Astrocyte (in vitro differentiated cells and primary cell): Measurements from ENCODE around the gene MRNIP. TPM values are rescaled to one million over a fixed set of nuclear protein-coding genes. Genes with fewer than 3 reads are reported as not detected.

Experiments used
- DNase-seq: peaks from one replicate; pipeline ENCODE4 v3.0.0-alpha.2; 2010; ENCODE audit warnings: low read depth
- FAIRE-seq: peaks from 2 replicates; lab custom pipeline; 2011; peaks lifted over from hg19 to GRCh38; lab: Jason Lieb, UNC
- H2AFZ ChIP-seq: 2 replicates; pipeline ENCODE4 v1.6.0; 2012; ENCODE audit warnings: low read depth, low read length, inconsistent platforms
- H3K27ac ChIP-seq: 2 replicates; pipeline ENCODE4 v1.5.1; 2011; ENCODE audit warnings: low read depth, low read length, inconsistent platforms
- H3K27me3 ChIP-seq: 2 replicates; pipeline ENCODE4 v1.6.0; 2011; ENCODE audit warnings: low read length, inconsistent platforms; ENCODE audit not compliant: insufficient read depth
- H3K36me3 ChIP-seq: 2 replicates; pipeline ENCODE4 v1.5.1; 2011; ENCODE audit warnings: low read length, inconsistent platforms; ENCODE audit not compliant: insufficient read depth
- H3K4me1 ChIP-seq: 2 replicates; pipeline ENCODE4 v1.5.1; 2011; ENCODE audit warnings: low read length, inconsistent platforms; ENCODE audit not compliant: insufficient read depth
- H3K4me2 ChIP-seq: 2 replicates; pipeline ENCODE4 v1.6.0; 2012; ENCODE audit warnings: low read length, inconsistent platforms
- H3K4me3 ChIP-seq: 2 replicates; pipeline ENCODE4 v1.5.1; 2011; ENCODE audit warnings: low read depth, mild to moderate bottlenecking, low read length, inconsistent platforms; ENCODE audit not compliant: insufficient read depth
- H3K79me2 ChIP-seq: 2 replicates; pipeline ENCODE4 v1.6.0; 2012; ENCODE audit warnings: mild to moderate bottlenecking, low read length, inconsistent platforms; ENCODE audit not compliant: insufficient read depth
- H3K9ac ChIP-seq: 2 replicates; pipeline ENCODE4 v1.6.0; 2012; ENCODE audit warnings: mild to moderate bottlenecking, low read length, inconsistent platforms
- H3K9me3 ChIP-seq: 2 replicates; pipeline ENCODE4 v1.5.1; 2012; ENCODE audit warnings: low read depth, mild to moderate bottlenecking, low read length, inconsistent platforms; ENCODE audit not compliant: insufficient read depth
- H4K20me1 ChIP-seq: 2 replicates; pipeline ENCODE4 v1.6.0; 2012; ENCODE audit warnings: low read length, inconsistent platforms; ENCODE audit not compliant: insufficient read depth
- H3K27ac Mint-ChIP-seq: one replicate; pipeline ENCODE4 v1.8.0; 2021; ENCODE audit warnings: mild to moderate bottlenecking, mixed read lengths; ENCODE audit not compliant: unreplicated experiment
- H3K27me3 Mint-ChIP-seq: one replicate; pipeline ENCODE4 v1.8.0; 2021; ENCODE audit warnings: low read depth, mixed read lengths; ENCODE audit not compliant: unreplicated experiment
- H3K36me3 Mint-ChIP-seq: one replicate; pipeline ENCODE4 v1.8.0; 2021; ENCODE audit warnings: low read depth, mixed read lengths; ENCODE audit not compliant: unreplicated experiment
- H3K4me1 Mint-ChIP-seq: one replicate; pipeline ENCODE4 v1.8.0; 2021; ENCODE audit warnings: low read depth, mixed read lengths; ENCODE audit not compliant: unreplicated experiment
- H3K4me3 Mint-ChIP-seq: one replicate; pipeline ENCODE4 v1.8.0; 2021; ENCODE audit warnings: mild to moderate bottlenecking, moderate library complexity, mixed read lengths; ENCODE audit not compliant: unreplicated experiment
- H3K9me3 Mint-ChIP-seq: one replicate; pipeline ENCODE4 v1.8.0; 2021; ENCODE audit warnings: mild to moderate bottlenecking, mixed read lengths; ENCODE audit not compliant: unreplicated experiment
- EZH2 ChIP-seq: IDR thresholded peaks from 2 replicates; pipeline ENCODE4 v1.6.1; 2012; ENCODE audit warnings: mild to moderate bottlenecking, low read length, inconsistent platforms; ENCODE audit not compliant: insufficient read depth
- total RNA-seq: library from RNA; stranded (reverse); gene quantifications from 2 replicates; pipeline ENCODE4 v1.2.1, GENCODE V29; 2021
- TF ChIP-seq, protein P1 (sequence below): IDR thresholded peaks from 2 replicates; pipeline ENCODE4 v1.5.1; 2011; ENCODE audit warnings: low read depth, mild to moderate bottlenecking, inconsistent platforms, low read length, moderate library complexity; ENCODE audit not compliant: insufficient read depth

The MRNIP gene
- total RNA-seq, 1 donor from 2014 or later = 20.7 TPM

DNA sequence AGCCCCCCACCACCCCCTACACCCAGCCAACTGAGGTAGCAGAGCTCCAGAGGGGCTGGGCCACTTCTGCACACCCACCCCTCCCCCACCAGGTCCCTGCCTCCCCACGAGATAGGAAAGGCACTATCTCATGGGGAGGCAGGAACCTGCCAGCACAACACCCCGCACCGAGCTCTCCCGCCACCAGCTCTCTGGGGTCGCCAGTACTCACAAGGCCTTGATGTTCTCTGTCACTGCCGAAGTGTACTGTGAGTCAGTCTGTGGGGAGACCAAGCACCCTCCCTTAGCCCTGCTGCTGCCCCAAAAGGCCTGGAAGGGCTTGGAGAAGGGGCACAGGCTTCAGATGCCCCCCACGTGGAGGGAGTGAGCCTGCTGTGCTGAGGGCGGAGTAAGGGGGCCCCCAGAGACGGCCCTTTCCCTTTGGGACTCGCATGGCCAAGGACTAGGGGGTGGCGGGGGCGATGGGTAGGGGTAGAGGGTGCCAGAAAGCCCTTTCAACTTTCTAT, 57.9 kb downstream of the MRNIP start:
- H3K9me3 Mint-ChIP-seq = no peaks in the 10 kb centered on the region
- Histone ChIP-seq H3K36me3 (no peaks in the 10 kb centered on the region), H3K9ac (no peak overlapping the region), H3K9me3 (no peaks in the 10 kb centered on the region), H3K79me2 (peaks cover 39% of the 10 kb centered on the region), H4K20me1 (peaks cover 68% of the 10 kb centered on the region), H2AFZ (no peak overlapping the region), H3K27ac (no peak overlapping the region), H3K4me2 (no peak overlapping the region), H3K4me1 (peaks cover 26% of the 10 kb centered on the region), H3K4me3 (no peak overlapping the region), H3K27me3 (no peaks in the 10 kb centered on the region)
- FAIRE-seq (no peak), DNase-seq (no peak)
- no peak overlapping the region for H3K4me3 Mint-ChIP-seq
- H3K36me3 Mint-ChIP-seq = peaks cover 17% of the 10 kb centered on the region
- H3K27ac Mint-ChIP-seq = no peak overlapping the region
- peaks cover 19% of the 10 kb centered on the region for H3K4me1 Mint-ChIP-seq
- TF ChIP-seq, protein P1, sequence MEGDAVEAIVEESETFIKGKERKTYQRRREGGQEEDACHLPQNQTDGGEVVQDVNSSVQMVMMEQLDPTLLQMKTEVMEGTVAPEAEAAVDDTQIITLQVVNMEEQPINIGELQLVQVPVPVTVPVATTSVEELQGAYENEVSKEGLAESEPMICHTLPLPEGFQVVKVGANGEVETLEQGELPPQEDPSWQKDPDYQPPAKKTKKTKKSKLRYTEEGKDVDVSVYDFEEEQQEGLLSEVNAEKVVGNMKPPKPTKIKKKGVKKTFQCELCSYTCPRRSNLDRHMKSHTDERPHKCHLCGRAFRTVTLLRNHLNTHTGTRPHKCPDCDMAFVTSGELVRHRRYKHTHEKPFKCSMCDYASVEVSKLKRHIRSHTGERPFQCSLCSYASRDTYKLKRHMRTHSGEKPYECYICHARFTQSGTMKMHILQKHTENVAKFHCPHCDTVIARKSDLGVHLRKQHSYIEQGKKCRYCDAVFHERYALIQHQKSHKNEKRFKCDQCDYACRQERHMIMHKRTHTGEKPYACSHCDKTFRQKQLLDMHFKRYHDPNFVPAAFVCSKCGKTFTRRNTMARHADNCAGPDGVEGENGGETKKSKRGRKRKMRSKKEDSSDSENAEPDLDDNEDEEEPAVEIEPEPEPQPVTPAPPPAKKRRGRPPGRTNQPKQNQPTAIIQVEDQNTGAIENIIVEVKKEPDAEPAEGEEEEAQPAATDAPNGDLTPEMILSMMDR = no peak
- no peaks in the 10 kb centered on the region for H3K27me3 Mint-ChIP-seq

DNA sequence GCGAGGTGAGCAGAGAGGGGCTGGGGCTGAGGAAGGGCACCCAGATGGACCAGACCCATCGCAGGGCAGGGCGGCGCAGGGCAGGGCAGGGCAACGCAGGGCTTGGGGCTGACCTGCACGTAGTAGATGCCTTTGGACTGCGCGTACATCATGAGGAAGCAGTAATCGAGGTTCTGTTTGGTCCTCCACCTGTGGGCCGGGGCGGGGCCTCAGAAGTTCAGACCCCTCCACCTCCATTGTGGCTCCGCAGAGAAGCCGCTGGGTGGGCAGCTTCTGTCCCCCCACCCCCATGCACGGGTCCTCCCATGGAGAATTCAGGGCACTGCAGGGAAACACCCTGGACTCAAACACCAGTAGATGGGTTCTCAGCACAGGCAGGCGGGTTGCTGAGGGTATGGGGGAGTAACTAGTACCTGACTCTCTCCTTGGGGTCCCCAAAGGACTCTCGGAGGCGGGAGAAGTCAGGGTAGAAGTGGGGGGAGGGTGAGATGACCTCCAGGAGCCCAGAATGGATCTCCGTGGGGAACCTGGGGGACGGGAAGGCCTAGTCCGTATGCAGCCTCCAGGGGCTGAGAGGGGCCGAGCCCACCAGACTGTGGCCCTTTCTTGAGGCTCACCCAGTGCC, 58.4 kb downstream of the MRNIP start:
- Mint-ChIP-seq H3K4me1 (peaks cover 19% of the 10 kb centered on the region), H3K27me3 (no peaks in the 10 kb centered on the region), H3K27ac (no peak overlapping the region), H3K9me3 (no peaks in the 10 kb centered on the region), H3K4me3 (no peak overlapping the region), H3K36me3 (peaks cover 17% of the 10 kb centered on the region)
- TF ChIP-seq EZH2 = no peak
- TF ChIP-seq, protein P1 = no peak
- peaks cover 64% of the 10 kb centered on the region for H4K20me1 ChIP-seq
- FAIRE-seq = no peak
- no peak for DNase-seq
- H3K9ac ChIP-seq = no peak overlapping the region
- H3K27ac ChIP-seq = no peak overlapping the region
- no peaks in the 10 kb centered on the region for H3K27me3 ChIP-seq
- peaks cover 27% of the 10 kb centered on the region for H3K4me1 ChIP-seq
- no peak overlapping the region for H3K4me3 ChIP-seq
- no peaks in the 10 kb centered on the region for H3K36me3 ChIP-seq
- no peak overlapping the region for H3K4me2 ChIP-seq
- no peak overlapping the region for H2AFZ ChIP-seq
- no peaks in the 10 kb centered on the region for H3K9me3 ChIP-seq
- H3K79me2 ChIP-seq = peaks cover 34% of the 10 kb centered on the region

DNA sequence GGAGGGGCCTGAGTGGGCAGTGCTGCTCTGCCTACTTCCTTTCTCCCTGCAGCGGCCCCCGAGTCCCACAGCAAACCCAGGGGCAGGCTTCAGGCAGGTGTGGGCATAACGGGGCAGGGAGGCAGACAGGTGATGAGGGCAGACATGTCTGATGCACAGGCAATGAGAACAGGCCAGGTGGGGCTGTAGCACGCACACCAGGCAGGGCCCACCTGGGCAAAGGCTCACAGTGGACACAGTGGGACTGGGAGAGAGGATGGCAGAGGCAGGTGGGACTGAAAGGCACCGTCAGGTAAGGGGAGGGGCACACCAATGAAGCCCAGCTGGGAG, 59.0 kb downstream of the MRNIP start:
- DNase-seq (no peak), FAIRE-seq (no peak)
- no peaks in the 10 kb centered on the region for H3K9me3 ChIP-seq
- H3K27me3 ChIP-seq = no peaks in the 10 kb centered on the region
- Mint-ChIP-seq H3K27ac (peak overlapping the region; percentile 26), H3K9me3 (no peaks in the 10 kb centered on the region), H3K4me3 (no peak overlapping the region), H3K36me3 (peaks cover 17% of the 10 kb centered on the region), H3K4me1 (peaks cover 13% of the 10 kb centered on the region), H3K27me3 (no peaks in the 10 kb centered on the region)
- no peaks in the 10 kb centered on the region for H3K36me3 ChIP-seq
- H4K20me1 ChIP-seq = peaks cover 63% of the 10 kb centered on the region
- no peak overlapping the region for H3K9ac ChIP-seq
- no peak overlapping the region for H2AFZ ChIP-seq
- TF ChIP-seq EZH2 = no peak
- TF ChIP-seq, protein P1 = no peak
- peaks cover 22% of the 10 kb centered on the region for H3K4me1 ChIP-seq
- peaks cover 28% of the 10 kb centered on the region for H3K79me2 ChIP-seq
- H3K4me2 ChIP-seq = no peak overlapping the region
- H3K27ac ChIP-seq = no peak overlapping the region
- H3K4me3 ChIP-seq = no peak overlapping the region
